HFFc6 (cell line): Measurements from ENCODE around the gene ACADS. TPM values are rescaled to one million over a fixed set of nuclear protein-coding genes. Genes with fewer than 3 reads are reported as not detected.

ENCODE experiments used
- DNase-seq: peaks from one replicate; pipeline ENCODE4 v3.0.0-alpha.2; 2018
- H3K27ac Mint-ChIP-seq: 2 replicates; pipeline ENCODE4 v1.8.0; 2020; ENCODE audit warnings: mild to moderate bottlenecking, mixed read lengths
- H3K27me3 Mint-ChIP-seq: 2 replicates; pipeline ENCODE4 v1.8.0; 2021; ENCODE audit warnings: mild to moderate bottlenecking, moderate library complexity, mixed read lengths; ENCODE audit not compliant: insufficient read depth
- H3K36me3 Mint-ChIP-seq: 2 replicates; pipeline ENCODE4 v1.8.0; 2021; ENCODE audit warnings: low read depth, mixed read lengths
- H3K4me1 Mint-ChIP-seq: 2 replicates; pipeline ENCODE4 v1.8.0; 2020; ENCODE audit warnings: low read depth, mixed read lengths
- H3K4me3 Mint-ChIP-seq: 2 replicates; pipeline ENCODE4 v1.8.0; 2020; ENCODE audit warnings: mild to moderate bottlenecking, moderate library complexity, mixed read lengths
- H3K9me3 Mint-ChIP-seq: 2 replicates; pipeline ENCODE4 v1.8.0; 2020; ENCODE audit warnings: mild to moderate bottlenecking, mixed read lengths
- total RNA-seq, 6 experiments: library from RNA; stranded (reverse); fragmentation: NEBNext Ultra II Directional; extraction: Animal tissue kit (Norgen Biotek cat#: 25700); gene quantifications; 2 replicates in 1 of 6; 3 replicates in 5 of 6; pipeline ENCODE4 v1.2.3, GENCODE V29; 2021
- TF ChIP-seq, protein P1 (sequence below): fragments of 200-600 bp; sonication (generic); IDR thresholded peaks from 2 replicates; pipeline ENCODE4 v1.5.0; 2021; ENCODE audit warnings: antibody characterized with exemption, mild to moderate bottlenecking

The ACADS gene
- total RNA-seq, 6 experiments from 2014 or later = 0.99 to 2.4 (median 2.0) TPM

DNA sequence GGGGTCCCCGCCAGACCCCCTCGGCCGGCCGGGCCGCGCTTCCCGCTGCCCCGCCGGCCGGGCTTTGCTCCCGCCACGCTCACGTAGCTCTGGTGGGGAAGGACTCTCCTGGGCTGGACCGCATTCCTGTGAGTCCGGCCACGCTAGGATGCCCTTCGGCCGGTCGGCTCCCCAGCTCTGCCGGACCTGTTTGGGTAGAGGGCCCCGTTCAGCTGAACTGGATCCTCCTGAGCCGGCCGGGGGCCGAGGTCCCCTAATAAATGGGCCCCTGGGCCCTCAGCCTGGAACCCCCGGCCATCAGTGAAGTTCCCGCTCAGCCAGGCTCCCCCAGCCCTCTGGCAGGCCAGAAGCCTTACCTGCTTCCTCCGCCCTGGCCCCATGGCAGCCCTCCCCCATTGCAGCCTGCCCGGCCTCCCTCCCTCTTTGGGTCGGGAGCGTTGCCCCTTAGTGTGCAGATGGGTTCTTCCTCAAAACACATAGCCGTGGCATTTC lies 14.8 kb upstream of the ACADS start:
- peak overlapping the region; percentile 74 for H3K27ac Mint-ChIP-seq
- DNase-seq = no peak
- peaks cover 13% of the 10 kb centered on the region for H3K36me3 Mint-ChIP-seq
- H3K9me3 Mint-ChIP-seq = no peaks in the 10 kb centered on the region
- H3K4me3 Mint-ChIP-seq = peak overlapping the region; percentile 89
- H3K27me3 Mint-ChIP-seq = no peaks in the 10 kb centered on the region
- H3K4me1 Mint-ChIP-seq = peaks cover 42% of the 10 kb centered on the region
- TF ChIP-seq, protein P1, sequence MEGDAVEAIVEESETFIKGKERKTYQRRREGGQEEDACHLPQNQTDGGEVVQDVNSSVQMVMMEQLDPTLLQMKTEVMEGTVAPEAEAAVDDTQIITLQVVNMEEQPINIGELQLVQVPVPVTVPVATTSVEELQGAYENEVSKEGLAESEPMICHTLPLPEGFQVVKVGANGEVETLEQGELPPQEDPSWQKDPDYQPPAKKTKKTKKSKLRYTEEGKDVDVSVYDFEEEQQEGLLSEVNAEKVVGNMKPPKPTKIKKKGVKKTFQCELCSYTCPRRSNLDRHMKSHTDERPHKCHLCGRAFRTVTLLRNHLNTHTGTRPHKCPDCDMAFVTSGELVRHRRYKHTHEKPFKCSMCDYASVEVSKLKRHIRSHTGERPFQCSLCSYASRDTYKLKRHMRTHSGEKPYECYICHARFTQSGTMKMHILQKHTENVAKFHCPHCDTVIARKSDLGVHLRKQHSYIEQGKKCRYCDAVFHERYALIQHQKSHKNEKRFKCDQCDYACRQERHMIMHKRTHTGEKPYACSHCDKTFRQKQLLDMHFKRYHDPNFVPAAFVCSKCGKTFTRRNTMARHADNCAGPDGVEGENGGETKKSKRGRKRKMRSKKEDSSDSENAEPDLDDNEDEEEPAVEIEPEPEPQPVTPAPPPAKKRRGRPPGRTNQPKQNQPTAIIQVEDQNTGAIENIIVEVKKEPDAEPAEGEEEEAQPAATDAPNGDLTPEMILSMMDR = no peak

DNA sequence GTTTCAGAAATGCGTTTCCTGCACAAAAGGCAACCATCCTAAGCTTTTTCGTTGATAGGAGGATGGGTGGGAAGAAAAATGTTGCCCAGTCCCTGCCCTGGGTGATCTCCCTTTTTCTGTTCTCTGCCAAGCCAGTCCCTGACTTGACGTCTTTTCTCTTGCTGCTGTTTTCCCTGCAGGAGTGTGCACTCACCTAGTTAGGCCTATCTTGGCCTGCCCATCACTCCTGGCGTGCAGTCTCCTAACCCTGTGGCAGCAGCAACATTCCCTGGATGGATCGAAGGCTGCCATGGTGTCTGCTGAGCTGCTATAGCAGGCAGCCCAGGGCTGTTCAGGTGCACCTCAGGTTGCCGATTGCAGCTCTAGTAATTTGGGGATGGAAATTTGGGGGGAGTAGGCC lies 14.2 kb upstream of the ACADS start:
- no peaks in the 10 kb centered on the region for H3K27me3 Mint-ChIP-seq
- no peak for DNase-seq
- peaks cover 37% of the 10 kb centered on the region for H3K4me1 Mint-ChIP-seq
- peak overlapping the region; percentile 89 for H3K4me3 Mint-ChIP-seq
- TF ChIP-seq, protein P1 = no peak
- peak overlapping the region; percentile 74 for H3K27ac Mint-ChIP-seq
- no peaks in the 10 kb centered on the region for H3K9me3 Mint-ChIP-seq
- H3K36me3 Mint-ChIP-seq = peaks cover 16% of the 10 kb centered on the region

DNA sequence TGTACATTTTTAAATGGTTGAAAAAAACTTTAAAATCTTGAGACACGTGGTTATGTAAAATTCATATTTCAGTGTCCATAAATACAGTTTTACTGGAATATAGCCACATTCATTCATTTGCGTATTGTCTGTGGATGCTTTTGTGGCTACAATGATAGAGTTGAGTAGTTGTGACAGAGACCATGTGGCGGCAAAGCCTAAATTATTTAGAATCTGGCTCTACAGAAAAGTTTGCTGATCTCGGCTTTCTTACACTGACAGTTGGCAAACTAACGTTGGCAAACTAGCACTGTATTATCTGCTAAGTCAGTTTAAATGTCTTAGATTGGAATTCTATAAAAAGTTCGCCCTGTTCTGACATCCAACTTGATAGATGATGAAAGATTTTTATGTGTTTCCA lies 13.0 kb upstream of the ACADS start:
- Mint-ChIP-seq H3K4me3 (no peak overlapping the region), H3K27ac (peak overlapping the region; percentile 29; the same call in 1 of the 2 replicates), H3K36me3 (peaks cover 21% of the 10 kb centered on the region), H3K27me3 (no peaks in the 10 kb centered on the region), H3K4me1 (peaks cover 41% of the 10 kb centered on the region), H3K9me3 (no peaks in the 10 kb centered on the region)
- TF ChIP-seq, protein P1 = no peak
- DNase-seq = no peak

DNA sequence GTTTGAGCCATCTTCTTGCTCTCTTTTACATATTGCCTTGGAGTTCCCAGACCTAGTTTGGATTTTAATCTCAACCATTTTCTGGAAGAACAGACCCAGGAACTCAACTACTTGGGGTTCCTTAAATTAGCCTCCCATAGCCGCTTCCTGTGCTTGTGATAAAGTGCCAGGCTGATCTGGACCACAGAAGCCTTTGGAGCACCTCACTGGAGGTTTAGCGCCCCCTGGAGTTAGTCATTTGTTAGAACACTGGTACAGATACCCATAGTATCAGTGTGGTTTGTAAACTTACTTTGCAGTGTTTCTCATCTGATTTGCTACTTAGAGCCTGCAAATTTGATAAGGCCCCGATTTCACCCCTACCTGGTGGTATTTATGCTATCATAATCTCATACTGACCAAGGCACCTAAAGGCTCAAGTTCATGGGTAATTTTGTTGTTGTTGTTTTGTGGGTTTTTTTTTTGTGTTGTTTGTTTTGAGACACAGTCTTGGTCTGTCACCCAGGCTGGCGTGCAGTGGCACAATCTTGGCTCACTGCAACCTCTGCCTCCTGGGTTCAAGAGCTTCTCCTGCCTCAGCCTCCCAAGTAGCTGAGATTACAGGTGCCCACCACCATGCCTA lies 11.7 kb upstream of the ACADS start:
- DNase-seq = peak; percentile 78
- no peaks in the 10 kb centered on the region for H3K9me3 Mint-ChIP-seq
- H3K27ac Mint-ChIP-seq = peak overlapping the region; percentile 48
- no peaks in the 10 kb centered on the region for H3K27me3 Mint-ChIP-seq
- H3K4me1 Mint-ChIP-seq = peaks cover 41% of the 10 kb centered on the region
- H3K36me3 Mint-ChIP-seq = peaks cover 27% of the 10 kb centered on the region
- no peak overlapping the region for H3K4me3 Mint-ChIP-seq
- TF ChIP-seq, protein P1 = peak; percentile 93

DNA sequence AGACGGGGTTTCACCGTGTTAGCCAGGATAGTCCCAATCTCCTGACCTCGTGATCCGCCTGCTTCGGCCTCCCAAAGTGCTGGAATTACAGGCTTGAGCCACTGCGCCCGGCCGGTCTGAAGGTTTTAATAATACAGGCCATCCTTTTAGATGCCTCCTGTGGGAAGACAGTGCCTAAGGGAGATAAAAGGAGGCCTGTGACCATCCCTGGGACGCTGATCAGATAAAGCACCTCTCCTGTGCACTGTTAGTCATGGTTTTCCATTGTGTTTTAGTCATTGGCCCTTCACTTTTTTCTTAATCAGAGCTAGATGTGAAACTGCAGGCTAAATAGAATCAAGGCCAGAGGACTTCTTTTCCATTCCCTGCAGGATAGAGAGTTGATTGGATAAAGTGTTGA lies 7.6 kb upstream of the ACADS start:
- H3K27me3 Mint-ChIP-seq = no peaks in the 10 kb centered on the region
- DNase-seq = no peak
- H3K27ac Mint-ChIP-seq = no peak overlapping the region
- TF ChIP-seq, protein P1 = no peak
- peaks cover 45% of the 10 kb centered on the region for H3K36me3 Mint-ChIP-seq
- peaks cover 26% of the 10 kb centered on the region for H3K4me1 Mint-ChIP-seq
- H3K9me3 Mint-ChIP-seq = no peaks in the 10 kb centered on the region
- H3K4me3 Mint-ChIP-seq = no peak overlapping the region
